HCT116 (cell line): Measurements from ENCODE around the gene TYMP. TPM values are rescaled to one million over a fixed set of nuclear protein-coding genes. Genes with fewer than 3 reads are reported as not detected.

Experiments used
- ATAC-seq: fragments of 200-7000 bp; cut with Tn5 transposase; 2 replicates; pipeline ENCODE4 v1.9.1; 2020; ENCODE audit warnings: mild to moderate bottlenecking, moderate library complexity
- BruUV-seq: library from RNA; stranded (reverse); fragments of 400-500 nt; replicated peaks from 2 replicates; lab custom pipeline; 2021; lab: Mats Ljungman, UMichigan
- CTCF ChIA-PET: fragments of 300-600 bp; sonication (Branson Sonifier 250); formaldehyde crosslinking; loops from one replicate; lab custom pipeline; 2021; ENCODE audit warnings: antibody characterized with exemption; lab: Charles Lee
- POLR2A ChIA-PET: fragments of 300-600, 350-600 bp; sonication (Branson Sonifier 250); formaldehyde crosslinking; loops from one replicate; lab custom pipeline; 2021; ENCODE audit warnings: antibody characterized with exemption; lab: Charles Lee
- RAD21 ChIA-PET, 2 experiments: fragments of 300-600 bp; sonication (Branson Sonifier 250); formaldehyde crosslinking; loops; one replicate each; lab custom pipeline; 2023; ENCODE audit warnings: low total read pairs in 2 of 2; ENCODE audit not compliant: uncharacterized antibody in 2 of 2, unreplicated experiment in 2 of 2, low non-redundant PET in 1 of 2; lab: Charles Lee
- DNase-seq: peaks from one replicate; pipeline ENCODE4 v3.0.0-alpha.2; 2010; ENCODE audit warnings: low read depth, low spot score
- H2AFZ ChIP-seq: fragments of 200-600 bp; shearing (Covaris generic), sonication (generic); 2 replicates; pipeline ENCODE4 v1.6.1; 2017; ENCODE audit warnings: low read depth, mixed run types, mixed read lengths, antibody characterized with exemption, low read length; ENCODE audit not compliant: poor library complexity, severe bottlenecking
- H3K27ac ChIP-seq: 2 replicates; pipeline ENCODE4 v1.5.1; 2012; ENCODE audit warnings: low read depth, low read length
- H3K27me3 ChIP-seq: fragments of 200-600 bp; sonication (generic); 2 replicates; pipeline ENCODE4 v1.6.1; 2016; ENCODE audit warnings: mixed run types, low read length, mixed read lengths; ENCODE audit not compliant: insufficient read depth
- H3K36me3 ChIP-seq, 2 experiments: fragments of 200-500 bp in 1 of 2; fragments of 200-600 bp in 1 of 2; sonication (Bioruptor generic) in 1 of 2; sonication (generic) in 1 of 2; 2 replicates each; pipeline versions ENCODE4 v1.5.1 to v1.6.1; 2014 to 2016; ENCODE audit warnings: low read length in 2 of 2, inconsistent platforms in 1 of 2, mixed read lengths in 1 of 2, mixed run types in 1 of 2; ENCODE audit not compliant: insufficient read depth in 2 of 2, control insufficient read depth in 1 of 2
- H3K4me1 ChIP-seq, 2 experiments: fragments of 200-600 bp in 1 of 2; sonication (generic) in 1 of 2; 2 replicates each; pipeline versions ENCODE4 v1.5.1 to v1.6.1; 2012 to 2017; ENCODE audit warnings: low read length in 2 of 2, inconsistent platforms in 1 of 2, mild to moderate bottlenecking in 1 of 2, mixed read lengths in 1 of 2, mixed run types in 1 of 2, moderate library complexity in 1 of 2; ENCODE audit not compliant: insufficient read depth in 2 of 2, control insufficient read depth in 1 of 2
- H3K4me2 ChIP-seq: fragments of 200-600 bp; sonication (generic); 2 replicates; pipeline ENCODE4 v1.6.1; 2017; ENCODE audit warnings: mixed run types, low read length, mixed read lengths
- H3K4me3 ChIP-seq, 2 experiments: fragments of 200-600 bp in 1 of 2; sonication (generic) in 1 of 2; replicated peaks in 1 of 2; 2 replicates each; pipeline ENCODE4 v1.5.1; 2011 to 2016; ENCODE audit warnings: low read length in 2 of 2, control low read depth in 1 of 2, low read depth in 1 of 2, mild to moderate bottlenecking in 1 of 2, mixed read lengths in 1 of 2, mixed run types in 1 of 2
- H3K79me2 ChIP-seq: fragments of 200-600 bp; sonication (generic); 2 replicates; pipeline ENCODE4 v1.6.1; 2017; ENCODE audit warnings: mild to moderate bottlenecking, mixed run types, low read length, moderate library complexity, mixed read lengths; ENCODE audit not compliant: insufficient read depth
- H3K9ac ChIP-seq: fragments of 200-600 bp; sonication (generic); 2 replicates; pipeline ENCODE4 v1.6.1; 2016; ENCODE audit warnings: low read length, mixed read lengths
- H3K9me2 ChIP-seq: fragments of 200-600 bp; sonication (generic), shearing (Covaris generic); 2 replicates; pipeline ENCODE4 v1.6.1; 2017; ENCODE audit warnings: mixed run types, mild to moderate bottlenecking, moderate library complexity; ENCODE audit not compliant: insufficient read depth
- H3K9me3 ChIP-seq, 2 experiments: fragments of 200-500 bp in 1 of 2; fragments of 200-600 bp in 1 of 2; sonication (Bioruptor generic) in 1 of 2; sonication (generic) in 1 of 2; 2 replicates each; pipeline ENCODE4 v1.6.1; 2014 to 2017; ENCODE audit warnings: low read length in 2 of 2, mixed read lengths in 2 of 2, inconsistent platforms in 1 of 2, low read depth in 1 of 2, mild to moderate bottlenecking in 1 of 2, mixed run types in 1 of 2, moderate library complexity in 1 of 2; ENCODE audit not compliant: control insufficient read depth in 1 of 2, insufficient read depth in 1 of 2
- H4K20me1 ChIP-seq: fragments of 200-600 bp; sonication (generic), shearing (Covaris generic); 2 replicates; pipeline ENCODE4 v1.6.1; 2017; ENCODE audit warnings: mixed run types, mild to moderate bottlenecking, moderate library complexity; ENCODE audit not compliant: insufficient read depth
- POLR2A ChIP-seq: IDR thresholded peaks from 2 replicates; pipeline ENCODE4 v1.7.0; 2011; ENCODE audit warnings: borderline replicate concordance; ENCODE audit not compliant: insufficient read depth, insufficient read length; ENCODE audit errors: extremely low read depth
- TCF7L2 ChIP-seq: IDR thresholded peaks from 2 replicates; pipeline ENCODE4 v1.7.0; 2011; ENCODE audit warnings: borderline replicate concordance, inconsistent platforms; ENCODE audit not compliant: insufficient read depth, insufficient read length; ENCODE audit errors: extremely low read depth
- intact Hi-C: fragments of 100-400 bp; cut with micrococcal nuclease; formaldehyde crosslinking; loops from 2 replicates; pipeline ENCODE4 v1.10.0; 2022
- total RNA-seq: library from RNA; stranded (reverse); gene quantifications from one replicate; pipeline ENCODE4 v1.2.1, GENCODE V29; 2021; ENCODE audit not compliant: unreplicated experiment
- TF ChIP-seq, protein P1 (sequence below): IDR thresholded peaks from 2 replicates; pipeline ENCODE4 v1.6.1; 2012; ENCODE audit warnings: low read depth

Gene TYMP
- total RNA-seq, 1 experiment from 2014 or later = 43.2 TPM

DNA sequence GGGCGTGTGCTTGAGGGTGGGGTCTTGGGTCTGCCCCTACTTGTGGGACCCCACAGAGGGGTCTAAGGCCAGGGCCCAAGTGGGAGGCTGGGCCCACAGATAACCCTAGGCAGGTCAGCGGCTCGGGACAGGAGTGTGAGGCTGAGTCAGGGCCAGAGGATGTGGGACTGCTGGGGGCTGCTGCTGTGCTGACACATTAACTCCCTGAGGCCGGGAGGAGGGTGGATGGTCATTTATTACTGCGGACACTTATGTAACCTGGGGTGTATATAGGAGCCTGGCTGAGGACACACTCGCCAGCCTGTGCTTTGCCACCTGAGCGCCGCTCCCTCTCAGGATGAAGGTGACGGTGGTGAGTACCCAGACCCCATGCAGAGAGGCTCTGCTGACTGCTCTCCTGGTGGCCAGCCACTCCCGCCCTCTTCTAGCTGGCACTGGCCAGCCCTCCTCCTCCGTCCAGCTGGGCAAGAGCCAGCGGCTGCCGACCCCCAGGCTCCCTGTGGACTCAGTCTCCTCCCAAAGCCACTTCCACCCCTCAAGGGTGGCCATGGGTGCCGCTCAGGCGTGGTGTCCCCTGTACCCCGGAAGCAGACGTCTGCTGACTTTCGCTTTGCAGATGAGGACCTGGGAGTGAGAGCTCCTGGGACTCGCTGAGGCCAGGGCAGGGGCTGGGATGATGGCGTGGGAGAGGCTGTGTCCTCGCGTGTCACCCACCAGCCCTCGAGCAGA lies 43.1 kb downstream of the TYMP start, which contains the start of gene MIOX:
TSS of gene MIOX (plus strand) at position 299 of the 729 bp plus-strand sequence. CDS start at position 338, 39 bp downstream.
- H3K4me1 ChIP-seq = peaks cover 6 to 25% of the 10 kb centered on the region in 2 experiments; a peak in 3 of 4 replicates
- no peaks in the 10 kb centered on the region for H3K9me3 ChIP-seq
- H3K27ac ChIP-seq = no peak within 1 kb of the TSS; the same call in 1 of the 2 replicates
- no peaks in the 10 kb centered on the region for H3K27me3 ChIP-seq
- ChIA-PET CTCF (interaction anchor here (0.9 kb wide), 1 partner anchor 11 kb away, joined by 3 read pairs; no protein-coding TSS in a partner anchor), RAD21 (no interaction called here), POLR2A (no interaction called here)
- H4K20me1 ChIP-seq = no peaks in the 10 kb centered on the region
- no peak within 1 kb of the TSS for H3K4me3 ChIP-seq
- H3K9ac ChIP-seq = no peak within 1 kb of the TSS
- no peak within 1 kb of the TSS for H2AFZ ChIP-seq
- H3K36me3 ChIP-seq = no peaks in the 10 kb centered on the region
- no peaks in the 10 kb centered on the region for H3K79me2 ChIP-seq
- TF ChIP-seq POLR2A = no peak
- TF ChIP-seq TCF7L2 = no peak
- TF ChIP-seq, protein P1, sequence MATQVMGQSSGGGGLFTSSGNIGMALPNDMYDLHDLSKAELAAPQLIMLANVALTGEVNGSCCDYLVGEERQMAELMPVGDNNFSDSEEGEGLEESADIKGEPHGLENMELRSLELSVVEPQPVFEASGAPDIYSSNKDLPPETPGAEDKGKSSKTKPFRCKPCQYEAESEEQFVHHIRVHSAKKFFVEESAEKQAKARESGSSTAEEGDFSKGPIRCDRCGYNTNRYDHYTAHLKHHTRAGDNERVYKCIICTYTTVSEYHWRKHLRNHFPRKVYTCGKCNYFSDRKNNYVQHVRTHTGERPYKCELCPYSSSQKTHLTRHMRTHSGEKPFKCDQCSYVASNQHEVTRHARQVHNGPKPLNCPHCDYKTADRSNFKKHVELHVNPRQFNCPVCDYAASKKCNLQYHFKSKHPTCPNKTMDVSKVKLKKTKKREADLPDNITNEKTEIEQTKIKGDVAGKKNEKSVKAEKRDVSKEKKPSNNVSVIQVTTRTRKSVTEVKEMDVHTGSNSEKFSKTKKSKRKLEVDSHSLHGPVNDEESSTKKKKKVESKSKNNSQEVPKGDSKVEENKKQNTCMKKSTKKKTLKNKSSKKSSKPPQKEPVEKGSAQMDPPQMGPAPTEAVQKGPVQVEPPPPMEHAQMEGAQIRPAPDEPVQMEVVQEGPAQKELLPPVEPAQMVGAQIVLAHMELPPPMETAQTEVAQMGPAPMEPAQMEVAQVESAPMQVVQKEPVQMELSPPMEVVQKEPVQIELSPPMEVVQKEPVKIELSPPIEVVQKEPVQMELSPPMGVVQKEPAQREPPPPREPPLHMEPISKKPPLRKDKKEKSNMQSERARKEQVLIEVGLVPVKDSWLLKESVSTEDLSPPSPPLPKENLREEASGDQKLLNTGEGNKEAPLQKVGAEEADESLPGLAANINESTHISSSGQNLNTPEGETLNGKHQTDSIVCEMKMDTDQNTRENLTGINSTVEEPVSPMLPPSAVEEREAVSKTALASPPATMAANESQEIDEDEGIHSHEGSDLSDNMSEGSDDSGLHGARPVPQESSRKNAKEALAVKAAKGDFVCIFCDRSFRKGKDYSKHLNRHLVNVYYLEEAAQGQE = no peak
- intact Hi-C loops = no loop called here
- no peaks in the 10 kb centered on the region for H3K9me2 ChIP-seq
- DNase-seq (no peak), ATAC-seq (no peak)
- no peak within 1 kb of the TSS for H3K4me2 ChIP-seq
- no TSS peak for BruUV-seq
